Upper lobe of left lung (tissue), 6 donors: ENCODE results near the gene GSTO1. TPM values are rescaled to one million over a fixed set of nuclear protein-coding genes. Genes with fewer than 3 reads are reported as not detected.

ENCODE experiments used
- ATAC-seq, 2 donors: fragments of 200-7000 bp; cut with Tn5 transposase; one replicate each; pipeline ENCODE4 v1.9.1; 2022; ENCODE audit warnings: mild to moderate bottlenecking in 2 of 2, moderate library complexity in 2 of 2; ENCODE audit not compliant: low FRiP score in 2 of 2
- DNase-seq, 2 donors: peaks; one replicate each; pipeline ENCODE4 v3.0.0-alpha.2; 2019 to 2020
- H3K27ac ChIP-seq, 4 donors: fragments of 200-600 bp; sonication (generic); one replicate each; pipeline ENCODE4 v1.5.1; 2016 to 2019
- H3K27me3 ChIP-seq, 4 donors: fragments of 200-600 bp; sonication (generic); one replicate each; pipeline ENCODE4 v1.5.1; 2017 to 2019
- H3K36me3 ChIP-seq, 4 donors: fragments of 200-600 bp; sonication (generic); one replicate each; pipeline ENCODE4 v1.5.1; 2016 to 2019
- H3K4me1 ChIP-seq, 4 donors: fragments of 200-600 bp; sonication (generic); one replicate each; pipeline ENCODE4 v1.5.1; 2018 to 2019
- H3K4me3 ChIP-seq, 4 donors: fragments of 200-600 bp; sonication (generic); one replicate each; pipeline ENCODE4 v1.5.1; 2017 to 2019; ENCODE audit warnings: mild to moderate bottlenecking in 2 of 4, moderate library complexity in 1 of 4
- H3K9me3 ChIP-seq, 4 donors: fragments of 200-600 bp; sonication (generic); one replicate each; pipeline ENCODE4 v1.5.1; 2018 to 2019
- EP300 ChIP-seq, 4 donors: sonication (generic); formaldehyde crosslinking; IDR thresholded peaks; one replicate each; pipeline ENCODE4 v1.5.1; 2017; ENCODE audit warnings: antibody characterized with exemption in 4 of 4, control low read depth in 2 of 4
- POLR2A ChIP-seq, 4 donors: fragments of 450-650 bp; IDR thresholded peaks; one replicate each; pipeline ENCODE4 v1.5.1; 2016 to 2017; ENCODE audit warnings: antibody characterized with exemption in 4 of 4, mild to moderate bottlenecking in 2 of 4
- POLR2AphosphoS5 ChIP-seq, 2 donors: sonication (generic); formaldehyde crosslinking; IDR thresholded peaks; one replicate each; pipeline ENCODE4 v1.5.1; 2017; ENCODE audit warnings: antibody characterized with exemption in 2 of 2
- WGBS, 2 donors: methylation state at CpG; one replicate each; pipeline ENCODE4 v1.1.5; 2017 to 2018; 5-methylcytosine and 5-hydroxymethylcytosine counted together
- total RNA-seq, 6 donors: library from RNA; depleted of rRNA in 4 of 6; stranded (reverse); fragments of >200 nt in 4 of 6; gene quantifications; one replicate each; pipeline versions ENCODE4 v1.1.0 to v1.2.1, GENCODE V29; 2016 to 2021
- TF ChIP-seq, protein P1 (sequence below), 6 experiments: fragments of 450-650 bp in 4 of 6; fragments of 200-600 bp in 2 of 6; sonication (generic) in 2 of 6; IDR thresholded peaks; one replicate each; pipeline ENCODE4 v1.5.1; 2016 to 2019; ENCODE audit warnings: antibody characterized with exemption in 6 of 6
- donor health status: DM: no; HTN: no; CAD: no; lungs with moderate emphysema.
- donor health status: DM: no; HTN: yes; CAD: no; lungs with severe emphysema.

GSTO1 gene
- total RNA-seq, 6 donors from 2014 or later = 30.4 to 147 (median 102) TPM

- ATAC-seq (no peak), DNase-seq (no peak)
- Histone ChIP-seq H3K9me3 (no peaks in the 10 kb centered on the region), H3K27ac (no peak overlapping the region), H3K27me3 (no peaks in the 10 kb centered on the region), H3K4me1 (peaks cover 0 to 8% (median 2%) of the 10 kb centered on the region in 4 donors), H3K36me3 (no peaks in the 10 kb centered on the region), H3K4me3 (no peak overlapping the region)
- no peak for TF ChIP-seq EP300 (IDR thresholded peaks at IDR 0.05)
- TF ChIP-seq POLR2A (IDR thresholded peaks at IDR 0.05) = no peak
- TF ChIP-seq POLR2AphosphoS5 (IDR thresholded peaks at IDR 0.05) = no peak
- TF ChIP-seq, protein P1, sequence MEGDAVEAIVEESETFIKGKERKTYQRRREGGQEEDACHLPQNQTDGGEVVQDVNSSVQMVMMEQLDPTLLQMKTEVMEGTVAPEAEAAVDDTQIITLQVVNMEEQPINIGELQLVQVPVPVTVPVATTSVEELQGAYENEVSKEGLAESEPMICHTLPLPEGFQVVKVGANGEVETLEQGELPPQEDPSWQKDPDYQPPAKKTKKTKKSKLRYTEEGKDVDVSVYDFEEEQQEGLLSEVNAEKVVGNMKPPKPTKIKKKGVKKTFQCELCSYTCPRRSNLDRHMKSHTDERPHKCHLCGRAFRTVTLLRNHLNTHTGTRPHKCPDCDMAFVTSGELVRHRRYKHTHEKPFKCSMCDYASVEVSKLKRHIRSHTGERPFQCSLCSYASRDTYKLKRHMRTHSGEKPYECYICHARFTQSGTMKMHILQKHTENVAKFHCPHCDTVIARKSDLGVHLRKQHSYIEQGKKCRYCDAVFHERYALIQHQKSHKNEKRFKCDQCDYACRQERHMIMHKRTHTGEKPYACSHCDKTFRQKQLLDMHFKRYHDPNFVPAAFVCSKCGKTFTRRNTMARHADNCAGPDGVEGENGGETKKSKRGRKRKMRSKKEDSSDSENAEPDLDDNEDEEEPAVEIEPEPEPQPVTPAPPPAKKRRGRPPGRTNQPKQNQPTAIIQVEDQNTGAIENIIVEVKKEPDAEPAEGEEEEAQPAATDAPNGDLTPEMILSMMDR (IDR thresholded peaks at IDR 0.05) = no peak
- WGBS, 2 donors = 83 to 90% methylated on average over 2 of the region's 2 CpGs
These were observed 32.2 kb downstream of the GSTO1 start for GRCh38 chr10:104286939-104287338.

DNA sequence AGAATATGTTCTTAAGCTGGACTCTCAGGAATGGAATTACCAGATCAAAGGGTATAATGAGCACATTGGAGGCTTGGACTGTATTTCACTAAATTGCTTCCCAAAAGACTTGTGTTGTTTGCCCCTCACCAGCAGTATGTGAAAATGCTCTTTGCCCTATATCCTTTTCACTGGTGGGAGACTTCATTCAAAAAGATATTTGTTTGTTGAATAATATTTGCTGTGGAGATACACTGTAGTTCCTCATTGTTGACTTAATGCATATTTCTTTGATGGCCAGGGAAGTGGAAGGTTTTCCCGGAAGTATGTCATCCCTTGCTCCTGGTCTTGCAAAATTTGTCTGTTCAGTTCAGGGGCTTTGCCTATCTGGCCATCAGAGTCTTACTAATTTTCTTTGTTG is 33.7 kb downstream of the GSTO1 start:
- Histone ChIP-seq H3K4me3 (no peak overlapping the region), H3K27ac (no peak overlapping the region), H3K4me1 (peaks cover 0 to 12% (median 2%) of the 10 kb centered on the region in 4 donors), H3K9me3 (no peaks in the 10 kb centered on the region), H3K27me3 (no peaks in the 10 kb centered on the region), H3K36me3 (no peaks in the 10 kb centered on the region)
- WGBS, 2 donors = 50 to 63% methylated on average over 1 of the region's 1 CpG
- TF ChIP-seq POLR2A (IDR thresholded peaks at IDR 0.05) (no peak), POLR2AphosphoS5 (IDR thresholded peaks at IDR 0.05) (no peak), EP300 (IDR thresholded peaks at IDR 0.05) (no peak)
- TF ChIP-seq, protein P1 (IDR thresholded peaks at IDR 0.05) = no peak
- ATAC-seq (no peak), DNase-seq (no peak)

DNA sequence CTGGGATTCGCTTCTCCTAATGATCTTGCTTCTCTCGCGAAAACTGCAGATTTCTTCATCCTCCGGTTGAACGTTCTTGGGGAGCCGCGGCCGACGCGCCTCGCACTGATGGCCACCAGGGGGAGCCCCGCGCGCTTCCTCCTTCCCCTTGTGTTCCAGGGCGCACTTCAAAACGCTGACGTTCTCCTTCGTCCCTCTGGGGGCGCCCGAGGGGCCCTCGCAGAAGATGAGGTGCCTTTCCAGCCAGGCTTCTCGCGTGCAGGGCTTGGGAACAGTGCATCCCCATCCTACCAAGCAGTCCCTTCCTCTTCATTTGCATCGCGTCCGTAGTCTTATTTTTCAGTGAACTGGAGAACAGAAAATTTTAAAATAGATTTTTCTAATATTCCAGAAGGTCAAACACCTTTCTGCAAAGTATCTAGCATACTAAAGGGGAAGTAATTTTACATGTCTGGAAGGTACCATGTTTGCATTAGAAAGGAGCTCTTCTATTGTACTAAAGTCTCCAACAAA is 36.8 kb downstream of the GSTO1 start:
- H3K4me3 ChIP-seq = no peak overlapping the region
- H3K36me3 ChIP-seq = no peaks in the 10 kb centered on the region
- WGBS, 2 donors = 1% methylated on average over 15 to 26 of the region's 26 CpGs
- TF ChIP-seq POLR2AphosphoS5 (IDR thresholded peaks at IDR 0.05) = peak; percentile 39 to 65
- TF ChIP-seq, protein P1 (IDR thresholded peaks at IDR 0.05) = peak; percentile 99 to 100 (median 99)
- TF ChIP-seq POLR2A (IDR thresholded peaks at IDR 0.05) = no peak
- no peak overlapping the region for H3K27ac ChIP-seq
- no peaks in the 10 kb centered on the region for H3K27me3 ChIP-seq
- DNase-seq (peak; percentile 96 to 98), ATAC-seq (peak; percentile 97 to 100)
- H3K9me3 ChIP-seq = no peaks in the 10 kb centered on the region
- H3K4me1 ChIP-seq = peaks cover 0 to 12% (median 2%) of the 10 kb centered on the region in 4 donors

GRCh38 chr10:104293011-104293410 is 38.3 kb downstream of the GSTO1 start:
- TF ChIP-seq, protein P1 (IDR thresholded peaks at IDR 0.05) = no peak
- TF ChIP-seq EP300 (IDR thresholded peaks at IDR 0.05) (no peak), POLR2AphosphoS5 (IDR thresholded peaks at IDR 0.05) (no peak), POLR2A (IDR thresholded peaks at IDR 0.05) (no peak)
- Histone ChIP-seq H3K4me3 (no peak overlapping the region), H3K4me1 (peaks cover 0 to 12% (median 2%) of the 10 kb centered on the region in 4 donors), H3K9me3 (no peaks in the 10 kb centered on the region), H3K27me3 (no peaks in the 10 kb centered on the region), H3K27ac (no peak overlapping the region), H3K36me3 (no peaks in the 10 kb centered on the region)
- no peak for DNase-seq
- no peak for ATAC-seq
- WGBS, 2 donors = 35 to 44% methylated on average over 2 of the region's 2 CpGs

- H3K4me3 ChIP-seq = no peak overlapping the region
- no peak overlapping the region for H3K27ac ChIP-seq
- H3K4me1 ChIP-seq = peaks cover under 1 to 19% (median 4%) of the 10 kb centered on the region in 4 donors
- no peaks in the 10 kb centered on the region for H3K27me3 ChIP-seq
- DNase-seq = no peak
- WGBS, 2 donors = 91% methylated on average over 5 of the region's 5 CpGs
- TF ChIP-seq POLR2AphosphoS5 (IDR thresholded peaks at IDR 0.05) (no peak), EP300 (IDR thresholded peaks at IDR 0.05) (no peak), POLR2A (IDR thresholded peaks at IDR 0.05) (no peak)
- TF ChIP-seq, protein P1 (IDR thresholded peaks at IDR 0.05) = no peak
- no peaks in the 10 kb centered on the region for H3K36me3 ChIP-seq
- ATAC-seq = no peak
- H3K9me3 ChIP-seq = no peaks in the 10 kb centered on the region
These were observed 39.2 kb downstream of the GSTO1 start for GRCh38 chr10:104293781-104294321.
